Measurements from ENCODE around the gene GABRA5.
"Not testable (repeated sequence)": the region's sequence is repeated elsewhere in the genome, so short reads cannot be mapped to it uniquely, and the experiment has no call there.

Gene GABRA5

GRCh38 chr15:26866298-26867199 is at the start of gene GABRA5:
Gene GABRA5, plus strand, starts transcription at chr15:26867062. Its CDS starts 2,187 bp downstream, at chr15:26869249.
- in situ Hi-C loops (cut with MboI; ENCODE audit: low sequenced_read_pairs): no loop called here

- in situ Hi-C loops (cut with MboI; ENCODE audit: low sequenced_read_pairs): not testable (repeated sequence)
These were observed 35.7 kb upstream of the GABRA5 start for GRCh38 chr15:26831191-26831590.

GRCh38 chr15:26831951-26832350 is 34.9 kb upstream of the GABRA5 start:
- in situ Hi-C loops (cut with MboI; ENCODE audit: low sequenced_read_pairs): no loop called here

- in situ Hi-C loops (cut with MboI; ENCODE audit: low sequenced_read_pairs): no loop called here
These were observed 28.0 kb upstream of the GABRA5 start for GRCh38 chr15:26838742-26839460.

- in situ Hi-C loops (cut with MboI; ENCODE audit: low sequenced_read_pairs): no loop called here
These were observed 25.3 kb upstream of the GABRA5 start for GRCh38 chr15:26841514-26841913.

GRCh38 chr15:26841941-26842340 is 24.9 kb upstream of the GABRA5 start:
- in situ Hi-C loops (cut with MboI; ENCODE audit: low sequenced_read_pairs): no loop called here

- in situ Hi-C loops (cut with MboI; ENCODE audit: low sequenced_read_pairs): no loop called here
These were observed 24.5 kb upstream of the GABRA5 start for GRCh38 chr15:26842391-26842790.

- in situ Hi-C loops (cut with MboI; ENCODE audit: low sequenced_read_pairs): no loop called here
These were observed 22.0 kb upstream of the GABRA5 start for GRCh38 chr15:26844901-26845300.

- in situ Hi-C loops (cut with MboI; ENCODE audit: low sequenced_read_pairs): no loop called here
These were observed 18.4 kb upstream of the GABRA5 start for GRCh38 chr15:26848498-26848897.

GRCh38 chr15:26850161-26850560 is 16.7 kb upstream of the GABRA5 start:
- in situ Hi-C loops (cut with MboI; ENCODE audit: low sequenced_read_pairs): no loop called here

- in situ Hi-C loops (cut with MboI; ENCODE audit: low sequenced_read_pairs): no loop called here
These were observed 13.9 kb upstream of the GABRA5 start for GRCh38 chr15:26852980-26853379.

GRCh38 chr15:26854435-26854834 is 12.4 kb upstream of the GABRA5 start:
- in situ Hi-C loops (cut with MboI; ENCODE audit: low sequenced_read_pairs): no loop called here

- in situ Hi-C loops (cut with MboI; ENCODE audit: low sequenced_read_pairs): no loop called here
These were observed 2.1 kb upstream of the GABRA5 start for GRCh38 chr15:26864664-26865191.

GRCh38 chr15:26867200-26868007 is 542 bp downstream of the GABRA5 start:
- in situ Hi-C loops (cut with MboI; ENCODE audit: low sequenced_read_pairs): no loop called here

- in situ Hi-C loops (cut with MboI; ENCODE audit: low sequenced_read_pairs): no loop called here
These were observed 1.3 kb downstream of the GABRA5 start for GRCh38 chr15:26868029-26868685.

- in situ Hi-C loops (cut with MboI; ENCODE audit: low sequenced_read_pairs): no loop called here
These were observed 2.8 kb downstream of the GABRA5 start for GRCh38 chr15:26869628-26870027.

- in situ Hi-C loops (cut with MboI; ENCODE audit: low sequenced_read_pairs): no loop called here
These were observed 3.5 kb downstream of the GABRA5 start for GRCh38 chr15:26870346-26870745.

GRCh38 chr15:26872206-26872605 is 5.3 kb downstream of the GABRA5 start:
- in situ Hi-C loops (cut with MboI; ENCODE audit: low sequenced_read_pairs): no loop called here

- in situ Hi-C loops (cut with MboI; ENCODE audit: low sequenced_read_pairs): no loop called here
These were observed 7.0 kb downstream of the GABRA5 start for GRCh38 chr15:26873846-26874245.

GRCh38 chr15:26874774-26875475 is 8.1 kb downstream of the GABRA5 start:
- in situ Hi-C loops (cut with MboI; ENCODE audit: low sequenced_read_pairs): loop anchor here (25.0 kb wide), 1 partner anchor 137 kb away; no protein-coding TSS in a partner anchor
